B cell (primary cell): ENCODE measurements around the gene SLC9A3. TPM values are rescaled to one million over a fixed set of nuclear protein-coding genes. Genes with fewer than 3 reads are reported as not detected.

ENCODE experiments used
- ATAC-seq: fragments of 200-7000 bp; cut with Tn5 transposase; one replicate; pipeline ENCODE4 v1.10.0; 2021; ENCODE audit warnings: low read depth, mild to moderate bottlenecking, moderate number of reproducible peaks, moderate library complexity
- CTCF ChIA-PET: fragments of 350-600 bp; sonication (Branson Sonifier 250); formaldehyde crosslinking; loops from one replicate; lab custom pipeline; 2021; ENCODE audit warnings: antibody characterized with exemption, inconsistent platforms; lab: Charles Lee
- POLR2A ChIA-PET: fragments of 350-600 bp; sonication (Branson Sonifier 250); formaldehyde crosslinking; loops from one replicate; lab custom pipeline; 2021; ENCODE audit warnings: antibody characterized with exemption; lab: Charles Lee
- DNase-seq: peaks from one replicate; pipeline ENCODE4 v3.0.0; 2013
- H2AFZ ChIP-seq: 2 replicates; pipeline ENCODE4 v1.6.1; 2012; ENCODE audit warnings: mild to moderate bottlenecking, low read depth, low read length; ENCODE audit not compliant: insufficient read depth, poor library complexity, severe bottlenecking
- H3K27ac ChIP-seq, 2 donors: 1 replicate in 1 of 2; 2 replicates in 1 of 2; pipeline ENCODE4 v1.5.1; 2012 to 2013; ENCODE audit warnings: low read length in 2 of 2, mild to moderate bottlenecking in 2 of 2, moderate library complexity in 1 of 2
- H3K27me3 ChIP-seq, 4 experiments: fragments of 200-600 bp in 1 of 4; sonication (generic) in 1 of 4; replicated peaks in 1 of 4; 1 replicate in 2 of 4; 2 replicates in 2 of 4; pipeline versions ENCODE4 v1.6.1 to v1.7.0; 2013 to 2016; ENCODE audit warnings: low read length in 3 of 4, mild to moderate bottlenecking in 2 of 4, mixed read lengths in 1 of 4, moderate library complexity in 1 of 4; ENCODE audit not compliant: insufficient read depth in 4 of 4, control insufficient read depth in 3 of 4; ENCODE audit errors: control extremely low read depth in 1 of 4
- H3K36me3 ChIP-seq, 2 experiments: replicated peaks in 1 of 2; 1 replicate in 1 of 2; 2 replicates in 1 of 2; pipeline versions ENCODE4 v1.6.1 to v1.7.1; 2013; ENCODE audit warnings: low read length in 1 of 2; ENCODE audit not compliant: insufficient read depth in 2 of 2, control insufficient read depth in 1 of 2; ENCODE audit errors: control extremely low read depth in 1 of 2, extremely low read depth in 1 of 2
- H3K4me1 ChIP-seq, 2 donors: fragments of 200-600 bp in 1 of 2; sonication (generic) in 1 of 2; 1 replicate in 1 of 2; 2 replicates in 1 of 2; pipeline versions ENCODE4 v1.5.1 to v1.6.1; 2013 to 2017; ENCODE audit warnings: low read length in 2 of 2; ENCODE audit not compliant: control insufficient read depth in 2 of 2, insufficient read depth in 2 of 2
- H3K4me2 ChIP-seq: replicated peaks from 2 replicates; pipeline ENCODE3; 2012; ENCODE audit warnings: mild to moderate bottlenecking, low read depth, low read length; ENCODE audit not compliant: poor library complexity, severe bottlenecking
- H3K4me3 ChIP-seq, 5 experiments: fragments of 200-600 bp in 1 of 5; sonication (generic) in 1 of 5; 1 replicate in 3 of 5; 2 replicates in 2 of 5; pipeline versions ENCODE4 v1.5.1 to v1.7.0; 2011 to 2016; ENCODE audit warnings: low read length in 4 of 5, mild to moderate bottlenecking in 4 of 5, low read depth in 2 of 5, control low read depth in 1 of 5, moderate library complexity in 1 of 5; ENCODE audit not compliant: insufficient read depth in 1 of 5; ENCODE audit errors: control extremely low read depth in 1 of 5, extremely low read depth in 1 of 5
- H3K79me2 ChIP-seq: fragments of 200-600 bp; sonication (generic); one replicate; pipeline ENCODE4 v1.6.0; 2016; ENCODE audit warnings: low read length; ENCODE audit not compliant: control insufficient read depth, insufficient read depth
- H3K9ac ChIP-seq: fragments of 200-600 bp; sonication (generic); 2 replicates; pipeline ENCODE4 v1.6.1; 2017; ENCODE audit warnings: mild to moderate bottlenecking, low read length, moderate library complexity
- H3K9me3 ChIP-seq, 3 donors: one replicate each; pipeline versions ENCODE4 v1.6.1 to v1.7.1; 2013; ENCODE audit warnings: low read length in 2 of 3; ENCODE audit not compliant: control insufficient read depth in 2 of 3, insufficient read depth in 1 of 3; ENCODE audit errors: control extremely low read depth in 1 of 3
- H4K20me1 ChIP-seq: 2 replicates; pipeline ENCODE4 v1.6.0; 2012; ENCODE audit warnings: mild to moderate bottlenecking, low read length; ENCODE audit not compliant: insufficient read depth, control insufficient read depth, poor library complexity, severe bottlenecking
- H3K27ac Mint-ChIP-seq: one replicate; pipeline ENCODE4 v1.8.0; 2021; ENCODE audit warnings: mixed read lengths
- H3K27me3 Mint-ChIP-seq: one replicate; pipeline ENCODE4 v1.8.0; 2021; ENCODE audit warnings: mixed read lengths
- H3K4me1 Mint-ChIP-seq: one replicate; pipeline ENCODE4 v1.8.0; 2021; ENCODE audit warnings: mixed read lengths
- H3K4me3 Mint-ChIP-seq: one replicate; pipeline ENCODE4 v1.8.0; 2021; ENCODE audit warnings: mixed read lengths
- H3K9me3 Mint-ChIP-seq: one replicate; pipeline ENCODE4 v1.8.0; 2022; ENCODE audit warnings: mixed read lengths; ENCODE audit not compliant: insufficient read depth
- CTCF ChIP-seq: fragments of 200-600 bp; IDR thresholded peaks from one replicate; pipeline ENCODE4 v1.8.0; 2022; ENCODE audit warnings: antibody characterized with exemption, mild to moderate bottlenecking
- EZH2 ChIP-seq: IDR thresholded peaks from 2 replicates; pipeline ENCODE4 v1.6.1; 2012; ENCODE audit warnings: borderline replicate concordance, low read depth, mild to moderate bottlenecking, moderate library complexity, low read length; ENCODE audit not compliant: insufficient read depth, poor library complexity, severe bottlenecking
- WGBS: methylation state at CpG from one replicate; pipeline ENCODE4 v1.1.5; 2013; ENCODE audit warnings: missing lambda C conversion rate; ENCODE audit not compliant: insufficient coverage; 5-methylcytosine and 5-hydroxymethylcytosine counted together
- intact Hi-C: fragments of 100-400 bp; cut with micrococcal nuclease; formaldehyde crosslinking; loops from one replicate; pipeline ENCODE4 v1.10.0; 2022
- polyA plus RNA-seq: library from polyadenylated mRNA; depleted of rRNA; stranded (reverse); fragments of >200 nt; gene quantifications from 2 replicates; pipeline ENCODE4 v1.2.3, GENCODE V29; 2012
- total RNA-seq, 2 donors: library from RNA; stranded (reverse); fragments of 120-200 nt in 1 of 2; gene quantifications; 1 replicate in 1 of 2; 2 replicates in 1 of 2; pipeline versions ENCODE4 v1.2.3 to v1.2.4, GENCODE V29; 2013 to 2022

Gene SLC9A3
- total and polyA plus RNA-seq, 2 donors (not counting 1 experiment from before 2014, with no cell fraction given): 0.84 to 2.0 TPM

- Histone ChIP-seq H3K9ac (no peak overlapping the region), H3K79me2 (no peaks in the 10 kb centered on the region), H3K27me3 (peaks cover 0 to 40% (median 5%) of the 10 kb centered on the region in 4 experiments), H3K4me2 (peak overlapping the region; percentile 55), H3K4me1 (peaks cover 5 to 10% of the 10 kb centered on the region in 2 donors), H3K27ac (no peak overlapping the region), H3K36me3 (no peaks in the 10 kb centered on the region), H3K9me3 (peaks cover 0 to 15% (median 0%) of the 10 kb centered on the region in 3 donors), H3K4me3 (no peak overlapping the region), H4K20me1 (no peaks in the 10 kb centered on the region), H2AFZ (no peak overlapping the region)
- H3K27ac Mint-ChIP-seq: no peak overlapping the region
- ChIA-PET CTCF (no interaction called here), POLR2A (no interaction called here)
- TF ChIP-seq EZH2: no peak
- no peak for DNase-seq
- H3K4me3 Mint-ChIP-seq: no peak overlapping the region
- H3K9me3 Mint-ChIP-seq: no peaks in the 10 kb centered on the region
- H3K27me3 Mint-ChIP-seq: peaks cover 12% of the 10 kb centered on the region
- intact Hi-C loops: no loop called here
- no peak for ATAC-seq
- no peaks in the 10 kb centered on the region for H3K4me1 Mint-ChIP-seq
- WGBS: 33% methylated on average over 13 of the region's 23 CpGs
Measured at GRCh38 chr5:485946-486491, 38.2 kb downstream of the SLC9A3 start.

DNA sequence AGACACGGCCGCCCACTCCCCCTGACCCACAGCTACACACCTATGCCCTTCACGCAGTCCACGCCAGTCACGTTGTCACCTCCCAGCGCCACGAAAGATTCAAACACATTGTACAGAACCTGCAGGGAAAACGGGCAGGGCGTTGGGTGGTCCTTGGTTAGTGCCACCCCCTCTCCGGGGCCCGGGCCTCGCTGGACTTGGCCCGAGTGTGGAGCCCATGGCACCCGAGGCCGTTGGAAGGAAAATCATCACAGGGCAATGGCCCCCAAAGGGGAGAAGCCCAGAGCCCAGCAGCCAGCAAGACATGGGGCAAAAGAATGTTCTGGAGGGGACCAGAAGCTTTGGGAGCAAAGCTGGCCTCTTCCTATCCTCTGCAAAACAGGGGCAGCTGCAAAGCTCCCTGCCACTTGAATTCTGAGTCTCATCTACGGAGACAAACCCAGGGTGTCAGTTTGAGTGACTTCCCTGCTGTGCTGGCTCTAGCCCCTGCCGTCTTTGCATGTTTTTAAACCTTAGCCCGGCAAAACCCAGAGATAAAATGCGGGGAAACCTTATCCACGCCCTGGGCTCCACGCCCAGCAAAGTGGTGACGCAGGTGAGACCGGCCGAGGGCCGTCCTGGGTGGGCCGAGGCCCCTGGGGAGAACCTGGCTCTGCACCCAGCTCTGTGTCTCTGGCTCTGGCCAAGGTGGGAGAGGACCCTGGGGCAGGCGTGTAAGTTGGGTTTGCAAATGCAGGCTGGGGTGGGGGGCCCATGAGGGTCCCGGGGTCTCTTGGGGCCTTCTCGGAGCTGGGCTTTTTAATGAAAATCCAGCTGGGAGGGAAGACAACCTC lies 38.9 kb downstream of the SLC9A3 start:
- Histone ChIP-seq H3K27ac (no peak overlapping the region), H2AFZ (no peak overlapping the region), H3K4me3 (no peak overlapping the region), H3K9ac (no peak overlapping the region), H3K79me2 (no peaks in the 10 kb centered on the region), H4K20me1 (no peaks in the 10 kb centered on the region), H3K4me1 (peaks cover 5 to 10% of the 10 kb centered on the region in 2 donors), H3K36me3 (no peaks in the 10 kb centered on the region), H3K9me3 (peaks cover 0 to 15% (median 0%) of the 10 kb centered on the region in 3 donors), H3K4me2 (peak overlapping the region; percentile 55), H3K27me3 (peaks cover 0 to 43% (median 5%) of the 10 kb centered on the region in 4 experiments)
- no peak for ATAC-seq
- 91% methylated on average over 27 of the region's 29 CpGs for WGBS
- intact Hi-C loops: no loop called here
- DNase-seq: no peak
- Mint-ChIP-seq H3K27ac (no peak overlapping the region), H3K9me3 (no peaks in the 10 kb centered on the region), H3K27me3 (peaks cover 15% of the 10 kb centered on the region), H3K4me1 (no peaks in the 10 kb centered on the region), H3K4me3 (no peak overlapping the region)
- ChIA-PET POLR2A (interaction anchor here (0.6 kb wide), 1 partner anchor 109 kb away, joined by 3 read pairs; no protein-coding TSS in a partner anchor), CTCF (no interaction called here)
- TF ChIP-seq EZH2 (no peak), CTCF (no peak)
